Cerebellar nuclear complex (tissue), 1 donor: Measurements from ENCODE around the gene RPTOR.
"Not testable (repeated sequence)": the region's sequence is repeated elsewhere in the genome, so short reads cannot be mapped to it uniquely, and the experiment has no call there.

Experiments used
- DNase-seq, 2 experiments: peaks; one replicate each; lab custom pipeline; 2025; lab: John Stamatoyannopoulos, UW

Gene RPTOR

DNA sequence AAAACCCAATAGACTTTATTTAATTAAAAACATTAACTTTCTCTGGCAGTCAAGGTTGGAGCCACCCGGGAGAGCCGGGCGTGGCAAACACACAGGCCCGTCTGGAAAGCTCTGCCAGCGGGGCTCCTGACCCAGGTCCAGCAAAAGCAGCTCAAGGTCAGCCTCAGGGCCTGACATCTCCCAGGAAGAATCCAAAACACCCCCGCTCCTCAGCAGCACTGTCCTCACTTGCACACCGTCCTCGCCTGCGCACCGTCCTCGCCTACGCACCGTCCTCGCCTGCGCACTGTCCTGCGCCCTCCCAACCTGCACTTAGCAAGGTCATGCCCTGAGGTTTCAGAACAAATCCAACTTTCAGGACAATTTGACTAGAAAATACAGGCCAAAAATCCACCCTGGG lies 31.4 kb upstream of the RPTOR start:
- no peak for DNase-seq

DNA sequence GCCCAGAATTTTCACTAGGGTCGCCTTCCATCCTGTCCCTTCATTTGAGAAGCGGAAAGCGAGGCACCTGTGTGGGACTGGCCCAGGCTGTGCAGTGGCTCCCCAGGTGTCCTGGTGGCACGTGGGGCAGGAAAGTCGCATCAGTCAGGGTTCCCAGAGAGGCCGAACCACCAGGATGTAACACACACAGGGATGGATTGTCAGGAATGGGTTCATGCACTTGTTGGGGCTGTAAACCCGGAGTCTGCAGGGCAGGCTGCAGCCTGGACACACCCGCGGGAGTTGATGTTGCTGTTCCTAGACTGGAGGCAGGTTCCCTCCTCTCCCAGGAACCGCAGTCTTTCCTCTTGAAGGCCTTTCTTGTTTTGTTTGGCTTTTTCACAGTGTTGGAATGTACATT lies 30.7 kb upstream of the RPTOR start:
- no peak for DNase-seq

DNA sequence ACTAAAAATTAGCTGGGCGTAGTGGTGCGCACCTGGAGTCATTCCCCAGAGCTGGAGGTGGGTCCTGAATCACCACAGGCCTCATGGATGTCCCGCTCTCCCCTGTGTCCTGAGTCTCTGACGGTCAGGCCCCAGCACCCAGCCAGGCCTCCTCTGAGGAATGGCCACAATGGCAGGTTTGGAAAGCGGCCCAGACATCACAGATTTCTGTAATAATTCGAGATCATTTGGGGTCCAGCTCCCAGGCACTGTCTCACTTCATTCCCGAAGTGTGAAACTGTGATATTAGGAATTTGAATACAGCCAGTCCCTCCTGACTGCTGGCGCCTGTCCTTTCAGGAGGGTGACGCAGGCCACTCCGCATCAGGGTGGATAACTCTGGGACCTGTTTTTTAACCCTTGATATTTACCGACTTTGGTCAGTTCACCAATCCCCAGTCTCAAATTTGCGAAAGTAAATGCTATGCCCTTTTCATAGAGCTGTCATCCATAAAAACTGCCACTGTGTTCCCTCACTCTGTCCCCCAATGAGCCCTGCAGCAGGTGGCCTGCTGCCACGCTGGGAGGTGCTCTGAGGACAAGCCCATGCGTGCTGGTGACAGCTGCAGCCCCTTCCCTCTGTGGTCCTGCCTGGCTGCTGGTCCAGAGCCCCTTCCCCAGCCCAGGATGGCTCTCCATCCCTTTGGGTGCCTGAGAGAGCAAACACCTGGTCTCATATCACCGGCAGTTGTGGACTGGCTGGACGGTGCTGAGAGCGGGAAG lies 28.3 kb upstream of the RPTOR start:
- DNase-seq = no peak

DNA sequence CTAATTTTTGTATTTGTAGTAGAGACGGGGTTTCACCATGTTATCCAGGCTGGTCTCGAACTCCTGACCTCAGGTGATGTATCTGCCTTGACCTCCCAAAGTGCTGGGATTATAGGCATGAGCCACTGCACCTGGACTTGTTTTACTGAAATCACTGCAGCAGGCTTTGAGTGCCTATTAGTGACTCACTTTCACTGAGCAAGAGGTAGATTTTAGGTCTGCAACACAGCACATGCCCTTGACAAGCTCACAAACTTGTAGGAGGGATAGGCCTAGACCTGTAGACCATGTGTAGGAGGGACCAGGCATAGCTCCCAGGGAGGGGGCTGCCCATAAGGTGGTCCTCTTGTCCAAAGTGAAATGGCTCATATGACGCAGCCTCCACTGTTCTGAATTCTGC lies 27.0 kb upstream of the RPTOR start:
- DNase-seq = no peak

DNA sequence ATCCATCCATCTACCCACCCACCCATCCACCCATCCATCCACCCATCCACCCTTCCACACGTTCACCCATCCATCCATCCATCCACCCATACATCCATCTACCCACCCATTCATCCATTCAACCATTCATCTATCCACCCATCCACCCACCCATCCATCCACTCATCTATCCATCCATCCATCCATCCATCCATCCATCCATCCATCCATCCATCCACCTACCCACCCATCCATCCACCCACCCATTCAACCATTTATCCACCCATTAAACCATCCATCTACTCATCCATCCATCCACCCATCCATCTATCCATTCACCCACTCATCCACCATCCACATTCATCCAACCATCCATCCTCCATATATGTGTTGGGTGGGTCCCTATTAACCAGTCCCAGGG lies 26.2 kb upstream of the RPTOR start:
- DNase-seq = no peak

DNA sequence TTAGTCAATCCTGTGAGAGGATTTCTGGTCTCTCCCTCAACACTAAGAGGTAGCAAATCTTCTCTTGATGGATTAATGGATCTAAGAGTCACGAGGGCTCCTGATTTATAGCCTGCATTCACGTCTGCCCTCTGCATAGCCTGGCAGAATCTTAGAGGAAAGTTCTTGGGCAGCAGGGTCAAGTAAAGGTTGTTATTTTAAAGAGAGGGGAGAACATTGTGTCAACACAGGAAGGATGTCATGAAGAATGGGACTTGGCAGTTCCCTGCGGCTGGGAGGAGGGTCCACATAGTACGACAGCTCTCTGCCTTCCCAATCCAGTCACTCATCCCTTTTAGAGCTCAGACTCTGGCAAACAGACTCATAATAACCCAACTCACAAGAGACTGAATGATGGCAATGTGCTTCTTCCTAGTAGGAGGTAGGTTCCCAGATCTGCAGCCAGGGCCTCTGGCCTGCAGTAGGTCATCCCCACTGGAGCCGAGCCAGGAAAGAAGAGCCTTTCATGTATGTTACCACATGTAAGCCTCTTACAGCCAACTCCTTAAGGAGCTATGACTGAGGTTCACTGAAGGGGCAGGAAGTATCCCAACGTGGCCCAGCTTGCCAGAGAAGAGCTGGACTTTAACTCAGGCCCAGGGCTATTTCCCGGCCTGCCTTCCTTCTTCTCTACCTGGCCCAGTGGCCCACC lies 25.4 kb upstream of the RPTOR start:
- DNase-seq = no peak

DNA sequence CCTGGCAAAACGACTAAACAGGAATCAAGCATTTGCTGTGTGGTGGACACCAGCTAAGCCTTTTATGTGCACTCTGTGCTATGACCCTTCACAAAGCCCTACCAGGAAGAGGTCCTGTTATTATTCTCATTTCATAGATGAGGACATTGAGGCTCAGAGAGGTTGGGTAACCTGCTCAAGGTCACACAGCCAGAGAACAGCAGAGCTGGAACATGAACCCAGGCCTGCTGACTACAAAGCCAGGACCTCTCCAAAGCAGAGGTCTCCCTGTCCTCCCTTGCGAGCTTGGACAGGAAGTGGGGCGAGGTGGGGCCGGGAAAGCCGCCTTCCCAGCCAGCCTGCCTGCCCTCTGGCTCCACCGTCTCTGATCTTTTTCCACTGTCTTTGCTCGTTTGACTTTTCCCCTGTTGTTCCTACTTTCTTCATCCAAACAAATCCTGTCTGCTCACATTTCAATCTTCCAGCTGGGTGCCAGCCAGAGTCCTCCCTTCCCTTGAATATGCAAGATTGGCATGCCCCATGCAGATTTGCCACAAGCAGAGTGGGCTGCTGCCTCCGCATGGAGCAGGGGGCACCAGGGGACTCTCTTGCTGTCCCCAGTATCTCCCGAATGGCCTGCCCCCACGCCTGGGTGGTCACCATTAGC lies 23.7 kb upstream of the RPTOR start:
- no peak for DNase-seq

DNA sequence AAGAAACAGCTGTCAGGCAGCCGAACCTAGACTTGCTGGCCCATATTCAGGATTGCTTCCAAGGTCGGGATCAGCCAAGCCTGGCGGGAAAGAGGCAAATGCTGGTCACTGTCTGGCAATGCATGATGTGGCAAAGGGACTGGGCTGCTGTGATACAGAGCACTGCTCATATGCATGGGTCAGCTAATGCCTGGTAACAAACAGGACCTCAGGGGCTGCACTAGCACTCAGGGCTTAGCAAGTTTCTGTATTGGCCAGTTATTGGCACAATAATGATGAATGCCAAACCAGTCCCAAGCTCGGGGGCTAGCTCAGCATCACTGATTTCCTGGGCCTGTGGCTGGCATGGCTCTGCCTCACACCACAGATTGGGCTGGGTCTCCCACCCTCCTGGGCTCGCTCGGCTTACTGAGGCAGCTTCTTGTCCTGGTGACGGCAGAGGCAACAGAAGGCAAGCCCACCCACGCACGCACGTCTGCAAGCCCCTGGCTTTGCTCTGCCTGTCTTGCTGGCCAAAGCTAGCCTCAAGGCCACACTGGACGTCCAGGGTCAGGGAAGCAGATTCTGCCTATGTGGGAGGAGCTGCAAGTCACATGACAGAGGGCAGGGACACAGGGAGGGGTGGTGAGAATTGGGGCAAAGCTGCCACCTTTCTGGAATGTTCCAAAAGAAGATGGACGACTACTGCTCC lies 21.4 kb upstream of the RPTOR start:
- DNase-seq = no peak

DNA sequence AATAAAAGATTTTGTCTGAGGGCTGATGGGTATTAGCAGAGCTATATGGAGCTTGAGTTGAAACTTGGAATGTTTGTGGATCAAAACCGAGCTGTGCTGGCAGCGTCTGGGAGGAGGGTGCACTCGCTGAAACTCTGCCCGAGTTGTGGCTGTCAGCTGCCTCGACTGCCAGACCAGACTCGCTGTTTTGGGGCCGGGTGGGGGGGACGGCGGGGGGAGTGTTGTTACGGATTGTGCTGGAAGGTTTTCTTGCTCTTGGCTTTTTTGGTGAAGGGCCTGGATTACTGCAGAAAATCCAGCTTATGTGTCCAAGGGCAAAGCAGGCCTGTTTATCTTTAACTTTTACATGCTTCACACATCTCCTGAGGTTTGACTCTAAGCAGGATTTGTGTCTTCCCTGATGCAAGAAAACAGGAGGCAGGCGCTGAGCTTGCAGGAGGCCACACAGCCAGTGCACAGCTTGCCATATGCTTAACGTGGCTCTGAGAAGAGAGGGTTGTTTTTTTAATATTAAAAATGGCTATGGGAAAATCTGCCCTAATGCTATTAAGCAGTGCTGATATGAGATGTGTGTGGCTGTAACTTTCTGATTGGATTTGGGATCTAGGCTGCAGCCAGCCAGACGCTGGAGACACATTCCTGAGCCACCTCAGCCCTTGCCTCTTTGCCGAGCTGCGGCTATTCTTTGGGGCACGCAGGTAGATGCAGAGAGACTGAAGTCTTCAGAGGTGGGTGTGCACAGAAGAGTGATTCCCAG lies 20.5 kb upstream of the RPTOR start:
- no peak for DNase-seq

DNA sequence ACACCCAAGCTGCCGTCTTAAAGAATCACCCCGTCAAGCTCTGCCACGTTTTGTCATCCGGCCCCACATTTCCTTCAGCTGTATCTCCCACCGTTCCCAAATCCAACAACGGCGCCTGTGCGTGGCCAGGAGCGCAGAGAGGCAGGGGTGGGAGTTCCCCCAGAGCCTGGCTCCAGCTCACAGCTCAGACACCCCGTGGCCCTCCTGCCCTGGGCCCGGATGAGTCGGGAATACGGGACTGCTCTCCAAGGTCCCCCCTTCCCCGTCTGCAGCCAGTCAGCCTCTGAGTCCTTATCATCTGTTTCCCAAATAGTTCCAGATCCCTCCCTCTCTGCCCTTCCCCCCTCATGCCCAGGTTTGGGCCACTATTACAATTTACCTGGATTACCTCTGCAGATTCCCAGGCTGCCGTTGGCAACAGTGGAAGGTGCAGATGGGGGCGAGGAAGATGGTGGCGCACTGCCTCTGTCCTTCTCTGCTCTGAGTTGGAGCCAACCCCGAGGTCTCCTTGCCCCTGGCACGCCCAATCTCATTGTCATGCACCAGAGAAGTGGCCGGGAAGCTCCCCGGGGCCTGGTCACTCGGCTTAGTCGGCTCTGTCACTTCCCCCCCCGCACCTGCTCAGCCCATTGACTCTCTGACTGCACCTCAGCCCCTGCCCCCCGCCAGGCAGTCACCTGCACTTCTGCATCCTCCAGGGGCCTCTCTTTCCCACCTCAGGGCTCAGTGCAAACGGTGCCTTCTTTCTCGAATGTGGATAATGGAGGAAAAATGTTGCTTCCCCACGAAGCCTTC lies 18.3 kb upstream of the RPTOR start:
- no peak for DNase-seq

DNA sequence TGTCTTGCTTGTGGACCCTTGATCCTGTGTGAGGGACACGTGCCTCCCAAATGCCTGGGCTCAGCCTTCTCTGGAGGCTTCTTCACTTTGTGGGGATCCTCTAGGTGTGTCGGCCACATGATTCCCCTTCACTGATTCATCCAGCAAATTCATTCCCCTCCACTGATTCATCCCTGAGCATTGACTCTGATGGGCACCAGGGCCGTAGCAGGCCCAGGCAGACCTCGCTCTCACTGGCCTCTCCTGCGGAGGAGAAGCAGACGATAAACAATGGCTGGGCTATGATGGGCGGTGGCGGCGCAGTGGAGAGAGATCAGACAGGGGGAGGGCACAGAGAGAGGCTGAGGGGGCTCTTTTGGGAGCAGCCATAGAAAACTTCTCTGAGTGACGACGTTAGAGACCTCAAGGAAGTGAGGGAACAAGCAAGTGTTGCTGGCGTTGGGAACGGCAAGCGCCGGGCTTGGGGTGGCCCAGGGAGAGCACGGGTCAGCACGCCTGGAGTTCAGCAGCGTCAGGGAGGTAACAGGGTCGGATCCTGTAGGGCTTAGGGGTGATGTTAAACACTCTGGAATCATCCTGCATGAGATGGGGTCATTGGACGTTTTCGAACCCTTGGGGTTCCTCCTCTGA lies 17.5 kb upstream of the RPTOR start:
- no peak for DNase-seq

DNA sequence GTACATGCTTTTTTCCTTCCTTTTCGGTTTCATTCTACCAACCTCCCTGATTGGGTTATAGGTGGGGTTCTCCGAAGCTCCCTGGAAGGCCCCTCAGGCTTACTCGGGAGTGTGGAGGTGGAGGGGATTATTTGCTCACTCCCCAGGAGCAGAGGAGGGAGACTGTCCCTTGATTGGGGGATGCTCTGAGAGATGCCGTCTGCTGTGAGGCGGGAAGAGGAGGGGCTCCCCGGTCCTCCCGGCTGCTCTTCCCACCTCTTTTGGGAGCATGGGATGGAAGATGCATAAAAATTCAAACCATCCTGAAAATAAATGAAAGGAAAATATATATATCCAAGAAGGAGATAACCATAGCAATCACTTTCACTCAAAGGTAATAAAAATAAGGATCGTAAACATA lies 16.1 kb upstream of the RPTOR start:
- no peak for DNase-seq

DNA sequence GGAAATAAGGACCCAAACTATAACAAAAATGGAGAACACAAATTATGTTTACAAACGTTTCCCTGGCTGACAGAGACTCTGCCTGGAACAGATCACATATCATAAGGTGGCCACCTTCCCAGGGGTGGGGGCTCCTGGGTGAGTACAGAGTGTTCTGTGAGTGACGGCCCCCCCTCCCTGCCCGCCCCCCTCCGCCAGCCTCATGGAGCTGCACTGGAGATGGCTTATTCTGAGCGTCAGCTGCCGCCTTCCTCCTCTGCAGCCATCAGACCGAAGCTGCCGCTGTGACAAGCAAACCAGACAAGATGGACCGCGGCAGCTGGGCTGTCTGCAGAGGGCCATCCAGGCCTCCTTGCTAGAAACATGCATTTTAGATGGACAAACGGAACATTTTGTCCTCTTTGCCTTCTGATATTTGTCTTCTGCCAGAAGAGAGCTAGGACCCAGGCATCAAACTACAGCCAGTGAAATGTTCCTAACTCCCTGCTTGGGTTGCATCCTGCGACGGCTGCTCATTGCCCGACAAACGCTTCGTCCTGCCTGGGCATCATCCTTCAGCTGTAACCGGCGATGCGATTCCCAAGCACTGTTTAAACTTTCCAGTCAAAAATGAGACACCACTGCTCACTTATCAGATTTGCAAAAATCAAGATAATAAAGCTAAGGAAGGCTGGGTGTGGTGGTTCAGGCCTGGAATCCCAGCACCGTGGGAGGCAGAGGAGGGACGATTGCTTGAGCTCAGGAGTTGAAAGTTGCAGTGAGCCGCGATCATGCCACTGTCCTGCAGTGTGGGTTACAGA lies 15.3 kb upstream of the RPTOR start:
- no peak for DNase-seq

DNA sequence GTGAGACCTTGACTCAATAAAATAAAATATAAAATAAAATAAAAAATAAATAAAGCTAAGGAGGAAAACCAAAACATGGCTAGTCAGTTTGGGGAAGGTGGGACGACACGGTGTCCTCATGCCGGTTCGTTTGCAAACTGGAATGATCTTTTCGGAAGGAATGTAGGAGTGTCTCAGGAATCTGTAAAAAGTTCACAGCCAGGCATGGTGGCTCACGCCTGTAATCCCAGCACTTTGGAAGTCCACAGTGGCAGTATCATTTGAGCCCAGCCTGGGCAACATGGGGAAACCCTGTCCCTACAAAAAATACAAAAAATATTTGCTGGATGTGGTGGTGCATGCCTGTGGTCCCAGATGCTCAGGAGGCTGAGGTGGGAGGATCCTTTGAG lies 14.7 kb upstream of the RPTOR start:
- no peak for DNase-seq

DNA sequence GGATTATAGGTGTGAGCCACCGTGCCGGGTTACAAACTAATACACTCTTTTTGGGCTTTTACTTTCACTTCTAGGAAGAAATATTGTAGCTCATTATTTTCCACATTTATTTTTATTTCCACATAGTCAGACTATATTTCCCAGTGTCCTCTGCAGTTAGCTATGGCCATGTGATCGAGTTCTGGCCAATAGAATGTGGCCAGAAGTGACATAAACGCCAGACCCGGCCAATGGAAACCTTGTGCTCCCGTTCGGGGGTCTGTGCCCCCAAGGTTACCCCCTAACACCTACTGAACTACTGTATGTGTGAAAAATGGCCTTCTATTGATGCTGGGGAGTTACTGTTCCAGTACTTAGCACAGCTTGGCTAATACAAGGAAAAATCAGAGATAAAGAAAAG lies 13.2 kb upstream of the RPTOR start:
- no peak for DNase-seq

DNA sequence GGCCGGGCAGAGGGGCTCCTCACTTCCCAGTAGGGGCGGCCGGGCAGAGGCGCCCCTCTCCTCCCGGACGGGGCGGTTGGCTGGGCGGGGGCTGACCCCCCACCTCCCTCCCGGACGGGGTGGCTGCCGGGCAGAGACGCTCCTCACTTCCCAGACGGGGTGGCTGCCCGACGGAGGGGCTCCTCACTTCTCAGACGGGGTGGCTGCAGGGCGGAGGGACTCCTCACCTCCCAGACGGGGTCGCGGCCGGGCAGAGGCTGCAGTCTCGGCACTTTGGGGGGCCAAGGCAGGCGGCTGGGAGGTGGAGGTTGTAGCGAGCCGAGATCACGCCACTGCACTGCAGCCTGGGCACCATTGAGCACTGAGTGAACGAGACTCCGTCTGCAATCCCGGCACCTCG lies 7.3 kb upstream of the RPTOR start:
- not testable (repeated sequence) for DNase-seq

DNA sequence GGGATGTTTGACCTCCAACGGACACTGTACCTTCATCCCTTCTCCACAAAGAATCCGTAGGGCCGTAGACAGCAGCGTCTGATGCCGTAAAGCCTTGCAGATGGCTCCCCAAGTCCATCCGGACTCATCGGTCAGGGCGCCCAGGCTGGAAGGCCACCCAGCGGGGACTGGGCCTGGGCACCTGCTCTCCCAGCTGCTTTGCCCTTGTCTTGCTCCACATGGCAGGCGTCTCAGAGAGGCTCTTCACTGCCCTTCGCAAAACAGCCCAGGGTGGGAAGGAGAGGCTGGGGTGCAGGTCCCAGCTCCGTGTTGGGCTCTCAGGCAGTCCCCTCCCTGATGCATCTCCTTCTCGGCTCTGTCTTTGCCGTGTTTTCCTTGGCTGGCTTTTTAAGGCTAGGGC lies 6.2 kb upstream of the RPTOR start:
- no peak for DNase-seq

DNA sequence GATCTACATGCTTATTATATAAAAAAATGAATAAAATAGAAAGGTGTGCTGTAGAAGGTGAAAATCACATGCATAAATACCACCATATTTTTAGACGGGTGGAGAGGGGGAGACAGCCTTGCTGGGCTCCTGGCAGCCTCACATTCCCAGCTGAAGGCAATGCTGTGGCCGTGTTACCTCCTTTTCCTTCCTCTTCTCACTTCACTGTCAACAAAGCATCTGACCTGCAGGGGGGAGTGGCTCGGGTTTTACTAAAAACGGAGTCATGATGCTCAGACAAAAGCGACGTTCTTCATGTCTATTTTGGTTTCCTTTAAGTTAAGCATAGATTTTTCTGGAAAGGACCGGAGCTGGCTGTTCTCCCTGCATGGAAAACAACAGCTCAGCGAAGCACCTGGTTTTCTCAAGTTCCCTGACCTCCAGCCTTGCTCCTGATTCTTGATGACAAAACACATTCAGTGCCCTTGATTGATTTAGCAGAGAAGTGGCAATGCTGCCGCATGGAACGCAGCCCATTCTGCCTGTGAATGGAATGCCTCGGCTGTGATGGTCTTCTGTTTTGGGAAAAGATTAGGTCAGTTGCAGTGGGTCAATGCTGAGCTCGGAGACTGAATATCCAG lies 5.5 kb upstream of the RPTOR start:
- no peak for DNase-seq

DNA sequence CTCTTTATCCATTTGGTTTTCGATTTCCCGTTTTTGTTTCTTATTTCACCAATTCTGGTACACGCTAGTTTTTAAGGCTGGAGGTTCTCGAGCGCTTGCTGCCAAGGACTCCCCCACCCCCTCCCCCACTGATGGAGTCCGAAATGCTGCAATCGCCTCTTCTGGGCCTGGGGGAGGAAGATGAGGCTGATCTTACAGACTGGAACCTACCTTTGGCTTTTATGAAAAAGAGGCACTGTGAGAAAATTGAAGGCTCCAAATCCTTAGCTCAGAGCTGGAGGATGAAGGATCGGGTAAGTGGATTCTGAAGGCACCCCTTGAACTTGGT lies 825 bp downstream of the RPTOR start:
- DNase-seq = no peak

DNA sequence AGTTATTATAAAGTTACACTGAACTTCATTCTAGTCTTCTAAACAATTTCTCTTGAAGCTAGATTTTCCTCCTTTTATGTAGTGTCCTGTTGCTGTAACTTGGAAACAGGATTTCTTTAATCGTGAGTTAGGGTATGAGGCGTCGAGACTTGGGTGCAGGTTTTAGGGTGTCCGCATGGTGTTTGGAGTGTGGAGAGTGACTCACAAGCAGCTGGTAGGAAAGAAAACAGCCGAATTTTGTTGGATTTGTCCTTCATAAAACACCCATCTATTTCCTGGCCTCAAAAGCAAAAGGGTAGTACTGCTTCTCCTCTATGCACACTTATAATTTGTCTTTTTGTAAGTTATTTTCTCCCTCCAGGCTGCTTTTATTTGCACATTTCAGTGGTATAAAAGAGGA lies 1.6 kb downstream of the RPTOR start:
- DNase-seq = no peak
